SK-N-DZ (cell line): ENCODE measurements around the gene CYB5R2.

Experiments used
- DNase-seq: peaks from one replicate; pipeline ENCODE4 v3.0.0-alpha.2; 2015; ENCODE audit warnings: low spot score

CYB5R2 gene

GRCh38 chr11:7638710-7639642 is 34.3 kb downstream of the CYB5R2 start:
- DNase-seq: no peak

- DNase-seq: no peak
Measured at GRCh38 chr11:7637447-7638157, 35.7 kb downstream of the CYB5R2 start.

GRCh38 chr11:7636350-7636749 is 37.0 kb downstream of the CYB5R2 start:
- no peak for DNase-seq

- no peak for DNase-seq
Measured at GRCh38 chr11:7635708-7636107, 37.6 kb downstream of the CYB5R2 start.

- no peak for DNase-seq
Measured at GRCh38 chr11:7635137-7635536, 38.2 kb downstream of the CYB5R2 start.

GRCh38 chr11:7632211-7632610 is 41.1 kb downstream of the CYB5R2 start:
- no peak for DNase-seq

- DNase-seq: no peak
Measured at GRCh38 chr11:7630002-7630401, 43.3 kb downstream of the CYB5R2 start.

- no peak for DNase-seq
Measured at GRCh38 chr11:7628660-7629059, 44.6 kb downstream of the CYB5R2 start.

- DNase-seq: no peak
Measured at GRCh38 chr11:7622721-7623120, 50.6 kb downstream of the CYB5R2 start.

- no peak for DNase-seq
Measured at GRCh38 chr11:7621554-7621953, 51.7 kb downstream of the CYB5R2 start.

GRCh38 chr11:7621090-7621489 is 52.2 kb downstream of the CYB5R2 start:
- no peak for DNase-seq

GRCh38 chr11:7619322-7619721 is 54.0 kb downstream of the CYB5R2 start:
- DNase-seq: no peak

GRCh38 chr11:7617032-7617431 is 56.3 kb downstream of the CYB5R2 start:
- DNase-seq: no peak
